ENCODE data around the gene EML6.
A peak's percentile ranks its signal among the peaks of the same experiment; 100 is the strongest.

Gene EML6

DNA sequence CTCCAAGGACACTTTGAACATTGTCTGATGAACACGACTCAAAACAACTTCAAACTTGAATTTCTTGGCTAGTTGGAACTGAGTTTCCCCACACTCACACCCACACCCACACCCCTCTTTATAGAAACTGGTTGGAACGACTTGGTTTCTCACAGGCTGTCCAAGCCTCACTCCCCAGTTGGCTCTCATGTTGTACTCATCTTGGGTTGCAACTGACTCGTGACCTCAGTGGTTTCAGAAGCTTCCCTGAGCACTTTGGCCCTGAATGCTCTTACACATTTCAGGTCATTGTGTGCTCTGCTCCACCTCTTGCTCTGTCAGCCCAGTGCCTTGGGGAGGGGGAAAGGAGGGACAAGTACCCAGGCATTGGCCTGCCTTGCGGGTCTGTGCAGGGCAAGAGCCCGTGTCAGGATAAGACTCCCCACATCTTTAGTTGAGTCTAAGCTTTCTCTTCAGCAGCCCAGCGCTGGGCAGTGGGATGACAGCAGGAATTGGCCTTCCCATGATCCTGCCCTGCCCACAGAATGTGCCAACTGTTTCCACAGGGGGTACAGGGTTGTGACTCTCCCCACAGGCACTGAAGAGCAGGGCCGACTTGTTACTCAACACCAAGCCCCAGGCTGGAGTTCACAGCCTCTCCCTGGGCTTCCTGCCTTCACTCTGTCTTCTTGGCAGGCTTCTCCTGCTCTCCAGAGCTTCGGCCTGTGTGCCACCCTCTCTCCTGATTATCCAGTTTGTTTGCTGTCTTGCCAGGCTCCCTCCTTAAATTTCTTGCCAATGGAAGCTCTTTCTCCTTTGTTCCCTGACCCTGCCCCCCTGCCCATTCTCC lies 222.1 kb downstream of the EML6 start:
- Histone ChIP-seq H3K4me3 (ENCODE audit: low read length) (peak overlapping the region; percentile 29), H3K36me3 (ENCODE audit: insufficient read depth, low read length) (no peaks in the 10 kb centered on the region), H3K4me2 (ENCODE audit: low read length) (peak overlapping the region; percentile 61), H3K9me3 (replicated peaks; ENCODE audit: low read length) (no peaks in the 10 kb centered on the region), H3K9ac (ENCODE audit: low read depth, low read length) (peak overlapping the region; percentile 41), H3K4me1 (ENCODE audit: control insufficient read depth, insufficient read depth, low read length) (peaks cover 15% of the 10 kb centered on the region), H3K27me3 (ENCODE audit: control insufficient read depth, insufficient read depth, low read length) (no peaks in the 10 kb centered on the region)

DNA sequence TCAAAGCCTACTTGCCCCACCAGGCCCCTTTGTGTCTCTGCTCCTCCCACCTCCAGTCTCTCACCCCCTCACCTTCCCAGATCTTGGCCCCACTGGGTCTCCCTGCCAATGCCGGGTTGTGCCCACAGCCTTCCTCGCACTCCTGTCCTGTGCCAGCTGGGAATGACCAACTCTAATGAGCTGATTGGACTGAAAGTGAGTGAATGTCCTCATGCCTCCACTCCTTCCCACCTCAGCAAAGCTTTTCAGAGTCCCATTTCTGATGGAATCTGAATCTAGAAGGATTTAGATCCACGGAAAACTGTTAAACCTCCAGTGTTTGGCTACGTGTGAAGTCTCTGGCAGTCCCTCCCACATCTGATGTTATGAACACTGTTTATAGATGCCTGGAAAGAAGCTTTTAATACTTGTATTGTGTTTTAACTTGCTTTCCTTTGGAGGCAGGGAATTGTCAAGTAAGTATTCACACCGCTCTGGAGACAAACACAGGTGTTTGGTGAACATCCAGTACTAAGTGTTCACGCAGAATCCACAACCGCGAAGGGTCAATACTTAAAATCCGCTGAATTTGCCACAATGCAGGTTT lies 222.9 kb downstream of the EML6 start:
- H3K36me3 ChIP-seq (ENCODE audit: insufficient read depth, low read length): no peaks in the 10 kb centered on the region
- H3K9me3 ChIP-seq (replicated peaks; ENCODE audit: low read length): no peaks in the 10 kb centered on the region
- H3K4me3 ChIP-seq (ENCODE audit: low read length): no peak overlapping the region
- H3K4me2 ChIP-seq (ENCODE audit: low read length): peak overlapping the region; percentile 61
- peaks cover 16% of the 10 kb centered on the region for H3K4me1 ChIP-seq (ENCODE audit: control insufficient read depth, insufficient read depth, low read length)
- H3K9ac ChIP-seq (ENCODE audit: low read depth, low read length): peak overlapping the region; percentile 41
- H3K27me3 ChIP-seq (ENCODE audit: control insufficient read depth, insufficient read depth, low read length): no peaks in the 10 kb centered on the region

- Histone ChIP-seq H3K36me3 (ENCODE audit: insufficient read depth, low read length) (no peaks in the 10 kb centered on the region), H3K4me1 (ENCODE audit: control insufficient read depth, insufficient read depth, low read length) (peaks cover 24% of the 10 kb centered on the region), H3K4me2 (ENCODE audit: low read length) (no peak overlapping the region), H3K4me3 (ENCODE audit: low read length) (no peak overlapping the region), H3K27me3 (ENCODE audit: control insufficient read depth, insufficient read depth, low read length) (no peaks in the 10 kb centered on the region), H3K9ac (ENCODE audit: low read depth, low read length) (no peak overlapping the region), H3K9me3 (replicated peaks; ENCODE audit: low read length) (no peaks in the 10 kb centered on the region)
These were observed 223.7 kb downstream of the EML6 start for GRCh38 chr2:54947136-54947535.

- Histone ChIP-seq H3K36me3 (ENCODE audit: insufficient read depth, low read length) (no peaks in the 10 kb centered on the region), H3K9me3 (replicated peaks; ENCODE audit: low read length) (no peaks in the 10 kb centered on the region), H3K27me3 (ENCODE audit: control insufficient read depth, insufficient read depth, low read length) (no peaks in the 10 kb centered on the region), H3K9ac (ENCODE audit: low read depth, low read length) (no peak overlapping the region), H3K4me2 (ENCODE audit: low read length) (no peak overlapping the region), H3K4me3 (ENCODE audit: low read length) (no peak overlapping the region), H3K4me1 (ENCODE audit: control insufficient read depth, insufficient read depth, low read length) (peaks cover 29% of the 10 kb centered on the region)
These were observed 224.2 kb downstream of the EML6 start for GRCh38 chr2:54947646-54948045.

GRCh38 chr2:54948120-54948519 lies 224.7 kb downstream of the EML6 start:
- Histone ChIP-seq H3K9ac (ENCODE audit: low read depth, low read length) (no peak overlapping the region), H3K4me1 (ENCODE audit: control insufficient read depth, insufficient read depth, low read length) (peaks cover 34% of the 10 kb centered on the region), H3K27me3 (ENCODE audit: control insufficient read depth, insufficient read depth, low read length) (no peaks in the 10 kb centered on the region), H3K9me3 (replicated peaks; ENCODE audit: low read length) (no peaks in the 10 kb centered on the region), H3K36me3 (ENCODE audit: insufficient read depth, low read length) (no peaks in the 10 kb centered on the region), H3K4me2 (ENCODE audit: low read length) (no peak overlapping the region), H3K4me3 (ENCODE audit: low read length) (no peak overlapping the region)

DNA sequence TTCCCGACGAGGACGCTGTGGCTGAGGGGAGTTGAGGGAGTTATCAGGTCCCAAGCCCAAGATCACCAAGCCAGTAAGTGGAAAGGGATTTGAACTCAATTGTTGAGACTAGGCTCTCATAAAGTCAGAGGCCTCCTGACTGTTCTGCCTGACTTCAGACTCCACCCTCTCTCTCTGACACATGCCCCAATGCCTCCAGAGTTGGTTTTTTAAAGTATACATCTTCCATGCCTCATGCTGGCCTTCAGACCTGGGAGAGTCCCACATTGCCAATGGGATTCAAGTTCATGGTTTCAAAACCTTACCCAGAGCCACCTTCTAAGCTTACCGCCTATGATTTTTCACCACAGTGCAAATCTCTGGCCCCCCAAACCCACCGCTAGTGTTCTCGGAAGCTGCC lies 226.0 kb downstream of the EML6 start:
- Histone ChIP-seq H3K4me1 (ENCODE audit: control insufficient read depth, insufficient read depth, low read length) (peaks cover 38% of the 10 kb centered on the region), H3K9me3 (replicated peaks; ENCODE audit: low read length) (no peaks in the 10 kb centered on the region), H3K9ac (ENCODE audit: low read depth, low read length) (no peak overlapping the region), H3K27me3 (ENCODE audit: control insufficient read depth, insufficient read depth, low read length) (no peaks in the 10 kb centered on the region), H3K4me3 (ENCODE audit: low read length) (no peak overlapping the region), H3K4me2 (ENCODE audit: low read length) (no peak overlapping the region), H3K36me3 (ENCODE audit: insufficient read depth, low read length) (no peaks in the 10 kb centered on the region)

GRCh38 chr2:54950811-54951210 lies 227.3 kb downstream of the EML6 start:
- H3K27me3 ChIP-seq (ENCODE audit: control insufficient read depth, insufficient read depth, low read length): no peaks in the 10 kb centered on the region
- no peak overlapping the region for H3K4me3 ChIP-seq (ENCODE audit: low read length)
- H3K36me3 ChIP-seq (ENCODE audit: insufficient read depth, low read length): no peaks in the 10 kb centered on the region
- peaks cover 31% of the 10 kb centered on the region for H3K4me1 ChIP-seq (ENCODE audit: control insufficient read depth, insufficient read depth, low read length)
- H3K9ac ChIP-seq (ENCODE audit: low read depth, low read length): no peak overlapping the region
- H3K4me2 ChIP-seq (ENCODE audit: low read length): no peak overlapping the region
- H3K9me3 ChIP-seq (replicated peaks; ENCODE audit: low read length): no peaks in the 10 kb centered on the region

DNA sequence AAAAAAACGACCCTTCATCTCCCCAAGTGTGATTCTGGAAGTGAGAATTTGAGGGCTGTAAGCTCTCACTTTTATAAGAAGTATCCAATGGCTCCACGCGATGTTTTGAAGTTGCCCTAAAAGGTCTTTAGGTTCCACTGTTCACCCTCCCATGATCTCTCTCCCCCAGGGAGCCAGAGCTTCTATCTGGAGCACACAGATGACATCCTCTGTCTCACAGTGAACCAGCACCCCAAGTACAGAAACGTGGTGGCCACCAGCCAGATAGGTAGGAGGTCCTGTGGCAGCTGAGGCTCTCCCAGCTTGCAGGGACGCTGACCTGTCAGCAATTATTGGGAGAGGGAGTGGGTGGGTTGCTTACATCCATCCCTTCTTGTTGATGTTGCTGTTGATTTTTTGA lies 229.0 kb downstream of the EML6 start:
- peak overlapping the region; percentile 47 for H3K4me2 ChIP-seq (ENCODE audit: low read length)
- H3K27me3 ChIP-seq (ENCODE audit: control insufficient read depth, insufficient read depth, low read length): no peaks in the 10 kb centered on the region
- peaks cover 24% of the 10 kb centered on the region for H3K4me1 ChIP-seq (ENCODE audit: control insufficient read depth, insufficient read depth, low read length)
- peak overlapping the region; percentile 21 for H3K9ac ChIP-seq (ENCODE audit: low read depth, low read length)
- H3K4me3 ChIP-seq (ENCODE audit: low read length): peak overlapping the region; percentile 28
- H3K36me3 ChIP-seq (ENCODE audit: insufficient read depth, low read length): no peaks in the 10 kb centered on the region
- no peaks in the 10 kb centered on the region for H3K9me3 ChIP-seq (replicated peaks; ENCODE audit: low read length)

- Histone ChIP-seq H3K9ac (ENCODE audit: low read depth, low read length) (peak overlapping the region; percentile 21), H3K4me3 (ENCODE audit: low read length) (peak overlapping the region; percentile 28), H3K36me3 (ENCODE audit: insufficient read depth, low read length) (no peaks in the 10 kb centered on the region), H3K9me3 (replicated peaks; ENCODE audit: low read length) (no peaks in the 10 kb centered on the region), H3K4me1 (ENCODE audit: control insufficient read depth, insufficient read depth, low read length) (peaks cover 24% of the 10 kb centered on the region), H3K4me2 (ENCODE audit: low read length) (peak overlapping the region; percentile 47), H3K27me3 (ENCODE audit: control insufficient read depth, insufficient read depth, low read length) (no peaks in the 10 kb centered on the region)
These were observed 229.6 kb downstream of the EML6 start for GRCh38 chr2:54952978-54953456.

- H3K4me3 ChIP-seq (ENCODE audit: low read length): no peak overlapping the region
- H3K4me1 ChIP-seq (ENCODE audit: control insufficient read depth, insufficient read depth, low read length): peaks cover 24% of the 10 kb centered on the region
- H3K4me2 ChIP-seq (ENCODE audit: low read length): no peak overlapping the region
- H3K27me3 ChIP-seq (ENCODE audit: control insufficient read depth, insufficient read depth, low read length): no peaks in the 10 kb centered on the region
- no peaks in the 10 kb centered on the region for H3K36me3 ChIP-seq (ENCODE audit: insufficient read depth, low read length)
- H3K9ac ChIP-seq (ENCODE audit: low read depth, low read length): no peak overlapping the region
- no peaks in the 10 kb centered on the region for H3K9me3 ChIP-seq (replicated peaks; ENCODE audit: low read length)
These were observed 230.7 kb downstream of the EML6 start for GRCh38 chr2:54954158-54954557.

DNA sequence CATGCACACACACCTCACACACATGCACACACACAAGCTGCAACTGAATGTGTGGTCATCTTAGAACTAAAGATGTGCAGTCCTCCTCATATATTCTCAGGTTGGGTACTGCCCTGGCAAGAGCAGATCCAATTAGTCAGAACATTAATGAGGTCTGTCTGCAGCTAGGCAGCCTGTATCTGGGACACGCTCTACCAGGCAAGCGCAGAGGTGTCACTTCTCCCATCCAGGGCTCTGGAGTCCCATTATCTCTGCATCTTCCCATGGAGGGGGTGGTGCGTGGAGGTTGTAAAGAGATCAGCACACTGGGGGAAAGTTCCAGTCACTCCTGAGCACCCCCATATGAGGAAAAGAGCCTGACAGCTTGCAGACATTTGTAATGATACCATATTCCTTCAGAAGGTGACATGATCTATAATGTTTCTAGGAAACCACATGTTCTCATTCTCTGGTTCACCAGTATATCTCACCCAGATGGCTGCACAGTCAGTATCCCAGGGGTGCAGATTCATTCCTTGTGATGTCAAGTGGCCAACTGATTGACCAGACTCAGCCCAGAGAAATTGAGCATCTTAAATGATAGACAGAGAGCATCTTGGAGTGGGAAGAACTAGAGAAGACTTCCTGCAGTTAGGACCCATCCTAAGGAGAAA lies 231.4 kb downstream of the EML6 start:
- Histone ChIP-seq H3K9ac (ENCODE audit: low read depth, low read length) (no peak overlapping the region), H3K27me3 (ENCODE audit: control insufficient read depth, insufficient read depth, low read length) (no peaks in the 10 kb centered on the region), H3K4me1 (ENCODE audit: control insufficient read depth, insufficient read depth, low read length) (peaks cover 24% of the 10 kb centered on the region), H3K4me2 (ENCODE audit: low read length) (no peak overlapping the region), H3K4me3 (ENCODE audit: low read length) (no peak overlapping the region), H3K36me3 (ENCODE audit: insufficient read depth, low read length) (no peaks in the 10 kb centered on the region), H3K9me3 (replicated peaks; ENCODE audit: low read length) (no peaks in the 10 kb centered on the region)

Data from skeletal muscle satellite cell (primary cell).